NB4 (cell line): ENCODE data around the gene RBM7.

Source experiments
- CTCF ChIP-seq: IDR thresholded peaks from one replicate; pipeline ENCODE4 v1.5.1; 2012; ENCODE audit warnings: low read depth, low read length
- MAX ChIP-seq: IDR thresholded peaks from 2 replicates; pipeline ENCODE4 v1.6.1; 2011; ENCODE audit warnings: low read depth, low read length
- POLR2A ChIP-seq: IDR thresholded peaks from 2 replicates; pipeline ENCODE4 v1.6.1; 2011; ENCODE audit warnings: mild to moderate bottlenecking; ENCODE audit not compliant: insufficient read length; ENCODE audit errors: extremely low read depth

- no peak for TF ChIP-seq CTCF
- TF ChIP-seq POLR2A: no peak
- TF ChIP-seq MAX: no peak
These were observed 37.5 kb upstream of the RBM7 start for GRCh38 chr11:114362958-114363357.
